ENCODE results near the gene PAN2.

DNA sequence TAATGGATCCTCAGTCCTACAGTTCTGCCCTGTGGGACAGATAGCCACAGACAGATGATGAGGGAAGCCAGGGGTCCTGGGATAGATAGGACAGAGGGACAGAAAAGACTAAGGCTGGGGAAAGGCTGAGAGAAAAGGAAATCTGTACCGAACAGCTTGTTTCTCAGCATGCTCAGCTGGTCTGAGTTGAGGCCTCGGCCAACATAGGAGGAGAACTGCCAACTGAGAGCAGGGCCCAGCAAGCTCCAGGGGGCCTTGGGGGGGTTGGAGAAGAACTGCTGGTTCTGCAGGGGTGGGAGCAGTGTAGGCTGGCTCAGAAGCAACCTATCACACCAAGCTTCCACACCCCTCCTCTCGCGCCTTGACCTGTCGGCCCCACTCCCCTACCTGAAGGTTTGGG is 15.0 kb upstream of the PAN2 start:
- TF ChIP-seq SPI1 (IDR thresholded peaks at IDR 0.05; ENCODE audit: low read depth, low read length) (no peak), POLR2AphosphoS5 (IDR thresholded peaks at IDR 0.05; ENCODE audit: low read depth, low read length) (no peak), PAX5 (IDR thresholded peaks at IDR 0.05; ENCODE audit: insufficient read depth, low read length, severe bottlenecking) (no peak), POLR2A (IDR thresholded peaks at IDR 0.05; ENCODE audit: low read depth, low read length) (no peak), TAF1 (IDR thresholded peaks at IDR 0.05; ENCODE audit: low read depth, low read length) (no peak), POU2F2 (IDR thresholded peaks at IDR 0.05; ENCODE audit: low read depth, low read length) (no peak)

Data from GM12891 (cell line).